Upper lobe of right lung (tissue), 1 donor: ENCODE measurements around the gene GPATCH2L. TPM values are rescaled to one million over a fixed set of nuclear protein-coding genes. Genes with fewer than 3 reads are reported as not detected.

Experiments
- ATAC-seq: fragments of 200-7000 bp; cut with Tn5 transposase; one replicate; pipeline ENCODE4 v1.9.1; 2020; ENCODE audit warnings: mild to moderate bottlenecking, moderate library complexity
- DNase-seq: peaks from one replicate; pipeline ENCODE4 v3.0.0-alpha.2; 2020
- H3K27ac ChIP-seq: fragments of 200-600 bp; one replicate; pipeline ENCODE4 v1.8.0; 2022
- H3K27me3 ChIP-seq: fragments of 200-600 bp; one replicate; pipeline ENCODE4 v1.8.0; 2022; ENCODE audit warnings: mild to moderate bottlenecking
- H3K36me3 ChIP-seq: fragments of 200-600 bp; one replicate; pipeline ENCODE4 v1.8.0; 2022
- H3K4me1 ChIP-seq: fragments of 200-600 bp; one replicate; pipeline ENCODE4 v1.8.0; 2022
- H3K4me3 ChIP-seq: fragments of 200-600 bp; one replicate; pipeline ENCODE4 v1.8.0; 2022; ENCODE audit warnings: mild to moderate bottlenecking
- H3K9me3 ChIP-seq: fragments of 200-600 bp; one replicate; pipeline ENCODE4 v1.8.0; 2022
- intact Hi-C: fragments of 100-400 bp; cut with DNase I; formaldehyde crosslinking; loops from one replicate; pipeline ENCODE4 v1.11.0; 2022
- total RNA-seq: library from RNA; stranded (reverse); fragmentation: NEBNext Ultra II Directional; extraction: Animal tissue kit (Norgen Biotek cat#: 25700); gene quantifications from one replicate; pipeline ENCODE4 v1.2.1, GENCODE V29; 2021
- TF ChIP-seq, protein P1 (sequence below): fragments of 200-600 bp; IDR thresholded peaks from one replicate; pipeline ENCODE4 v1.8.0; 2022; ENCODE audit warnings: antibody characterized with exemption
- donor health status: DM: no; HTN: yes; CAD: no; lungs with severe emphysema.

Gene GPATCH2L
- total RNA-seq, 1 donor from 2014 or later = 46.5 TPM

DNA sequence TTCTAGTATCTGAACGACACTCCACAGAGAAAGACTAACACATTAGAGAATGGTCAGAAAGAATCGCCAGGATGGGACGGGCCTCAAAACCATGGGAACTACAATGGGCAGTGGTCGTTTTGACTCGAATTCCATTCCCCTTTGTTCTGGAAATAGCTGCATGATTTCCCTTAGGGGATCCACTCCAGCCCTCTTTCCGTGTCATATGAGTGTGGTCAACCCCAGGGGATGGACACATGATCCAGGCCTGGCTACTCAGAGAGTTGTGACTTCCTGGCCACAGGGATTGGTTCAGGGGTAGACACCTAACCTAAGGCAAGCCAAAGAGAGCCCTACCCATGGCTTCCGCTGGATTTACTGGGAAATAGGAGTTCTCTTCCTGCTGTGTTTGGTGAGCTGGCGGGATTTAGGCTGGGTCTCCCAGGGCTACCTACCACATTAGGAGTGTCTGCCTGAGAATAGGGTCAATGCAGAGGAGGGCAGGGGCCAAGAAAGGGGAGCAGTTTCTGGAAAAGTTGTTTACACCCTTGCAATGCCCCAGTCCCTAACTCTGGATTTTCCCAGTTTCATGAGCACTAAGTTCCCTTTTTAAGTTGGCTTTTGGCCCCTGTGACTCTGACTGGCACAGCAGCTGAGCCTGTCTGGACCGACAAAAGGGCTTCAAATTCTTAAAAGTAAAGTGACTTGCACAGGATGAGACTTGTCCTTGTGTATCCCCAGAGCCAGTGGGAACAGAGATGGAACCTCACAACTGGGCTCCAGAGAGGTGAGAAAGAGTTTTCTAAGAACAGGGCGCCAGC lies 28.1 kb upstream of the GPATCH2L start:
- Histone ChIP-seq H3K36me3 (no peaks in the 10 kb centered on the region), H3K9me3 (no peaks in the 10 kb centered on the region), H3K27me3 (peaks cover 5% of the 10 kb centered on the region), H3K27ac (no peak overlapping the region), H3K4me3 (no peak overlapping the region), H3K4me1 (no peaks in the 10 kb centered on the region)
- ATAC-seq = no peak
- intact Hi-C loops = no loop called here
- TF ChIP-seq, protein P1, sequence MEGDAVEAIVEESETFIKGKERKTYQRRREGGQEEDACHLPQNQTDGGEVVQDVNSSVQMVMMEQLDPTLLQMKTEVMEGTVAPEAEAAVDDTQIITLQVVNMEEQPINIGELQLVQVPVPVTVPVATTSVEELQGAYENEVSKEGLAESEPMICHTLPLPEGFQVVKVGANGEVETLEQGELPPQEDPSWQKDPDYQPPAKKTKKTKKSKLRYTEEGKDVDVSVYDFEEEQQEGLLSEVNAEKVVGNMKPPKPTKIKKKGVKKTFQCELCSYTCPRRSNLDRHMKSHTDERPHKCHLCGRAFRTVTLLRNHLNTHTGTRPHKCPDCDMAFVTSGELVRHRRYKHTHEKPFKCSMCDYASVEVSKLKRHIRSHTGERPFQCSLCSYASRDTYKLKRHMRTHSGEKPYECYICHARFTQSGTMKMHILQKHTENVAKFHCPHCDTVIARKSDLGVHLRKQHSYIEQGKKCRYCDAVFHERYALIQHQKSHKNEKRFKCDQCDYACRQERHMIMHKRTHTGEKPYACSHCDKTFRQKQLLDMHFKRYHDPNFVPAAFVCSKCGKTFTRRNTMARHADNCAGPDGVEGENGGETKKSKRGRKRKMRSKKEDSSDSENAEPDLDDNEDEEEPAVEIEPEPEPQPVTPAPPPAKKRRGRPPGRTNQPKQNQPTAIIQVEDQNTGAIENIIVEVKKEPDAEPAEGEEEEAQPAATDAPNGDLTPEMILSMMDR = no peak
- DNase-seq = peak; percentile 4

DNA sequence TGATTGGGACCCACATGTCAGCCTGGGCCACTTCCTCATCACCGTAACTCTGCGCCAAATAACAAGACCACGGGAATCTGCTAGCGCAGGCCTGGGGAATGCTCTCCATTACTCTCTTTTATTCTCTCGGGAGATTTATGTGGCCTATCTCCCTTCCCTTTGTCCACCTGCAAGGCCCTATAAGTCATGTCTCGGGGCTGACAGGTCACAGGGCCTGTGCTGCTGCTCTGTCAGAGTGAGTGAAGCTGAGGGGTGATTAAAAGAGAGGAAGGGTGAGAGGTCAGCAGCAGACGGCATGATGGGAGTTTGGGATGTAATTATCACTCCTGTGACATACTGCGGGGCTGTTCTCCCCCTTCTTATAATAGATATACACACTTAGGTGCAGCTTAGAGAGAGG lies 26.2 kb upstream of the GPATCH2L start:
- peaks cover 16% of the 10 kb centered on the region for H3K27me3 ChIP-seq
- ATAC-seq = no peak
- intact Hi-C loops = no loop called here
- peak; percentile 36 for DNase-seq
- no peaks in the 10 kb centered on the region for H3K4me1 ChIP-seq
- no peak overlapping the region for H3K27ac ChIP-seq
- TF ChIP-seq, protein P1 = no peak
- no peaks in the 10 kb centered on the region for H3K9me3 ChIP-seq
- H3K36me3 ChIP-seq = no peaks in the 10 kb centered on the region
- H3K4me3 ChIP-seq = no peak overlapping the region

DNA sequence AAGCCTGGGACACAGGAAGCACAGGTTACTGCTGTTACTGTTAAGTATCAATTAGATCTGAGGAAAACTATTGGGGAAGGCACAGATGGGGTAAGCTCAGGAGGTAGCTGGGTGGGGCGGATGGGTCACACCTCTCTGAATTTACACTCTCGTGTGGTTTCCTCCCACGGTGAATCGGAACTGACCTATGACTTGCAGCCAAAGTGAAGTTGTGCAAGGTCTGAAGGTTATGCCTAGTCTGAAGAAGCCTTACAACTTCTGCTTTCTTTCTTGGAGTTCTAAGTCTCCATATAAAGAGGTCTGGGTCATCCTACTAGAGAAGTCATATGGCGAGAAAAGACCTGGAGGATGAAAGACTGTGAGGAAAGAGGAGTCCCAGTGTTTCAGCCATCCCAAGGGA lies 25.6 kb upstream of the GPATCH2L start:
- Histone ChIP-seq H3K27me3 (peaks cover 20% of the 10 kb centered on the region), H3K27ac (no peak overlapping the region), H3K4me1 (no peaks in the 10 kb centered on the region), H3K9me3 (no peaks in the 10 kb centered on the region), H3K36me3 (no peaks in the 10 kb centered on the region), H3K4me3 (no peak overlapping the region)
- TF ChIP-seq, protein P1 = no peak
- intact Hi-C loops = no loop called here
- DNase-seq = no peak
- ATAC-seq = peak; percentile 38

DNA sequence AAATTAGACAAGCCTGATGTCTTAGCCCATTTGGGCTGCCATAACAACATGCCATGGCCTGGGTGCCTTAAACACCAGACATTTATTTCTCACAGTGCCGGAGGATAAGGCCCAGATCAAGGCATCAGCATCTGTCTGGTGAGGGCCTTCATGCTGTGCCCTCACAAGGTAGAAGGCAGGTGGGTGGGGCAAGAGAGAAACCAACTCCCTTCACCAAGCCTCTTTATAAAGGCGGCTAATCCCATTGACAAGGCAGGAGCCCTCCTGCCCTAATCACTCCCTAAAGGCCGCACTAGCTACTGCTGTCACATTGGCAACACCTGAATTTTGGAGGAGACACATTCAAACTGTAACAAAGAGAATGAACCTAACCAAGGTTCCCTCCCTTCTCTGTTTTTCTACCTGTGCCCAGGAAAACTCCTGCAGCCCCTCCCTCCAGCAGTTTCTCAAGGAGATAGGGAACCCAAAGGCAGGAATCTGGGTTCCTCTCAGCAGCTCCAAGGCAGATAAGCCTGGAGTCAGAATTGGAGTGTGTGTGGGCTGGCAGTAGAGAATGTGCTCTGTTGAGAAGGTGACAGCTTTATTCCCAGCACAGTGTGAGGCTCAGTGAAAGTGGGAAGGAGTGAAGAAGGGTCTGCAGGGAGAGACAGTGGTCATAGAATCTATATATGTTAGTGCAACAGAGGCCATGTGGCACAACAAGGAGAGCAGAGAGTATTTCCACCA lies 21.7 kb upstream of the GPATCH2L start:
- Histone ChIP-seq H3K4me1 (no peaks in the 10 kb centered on the region), H3K9me3 (no peaks in the 10 kb centered on the region), H3K27ac (no peak overlapping the region), H3K27me3 (peaks cover 52% of the 10 kb centered on the region), H3K4me3 (no peak overlapping the region), H3K36me3 (no peaks in the 10 kb centered on the region)
- no peak for DNase-seq
- no peak for ATAC-seq
- TF ChIP-seq, protein P1 = no peak
- intact Hi-C loops = no loop called here

DNA sequence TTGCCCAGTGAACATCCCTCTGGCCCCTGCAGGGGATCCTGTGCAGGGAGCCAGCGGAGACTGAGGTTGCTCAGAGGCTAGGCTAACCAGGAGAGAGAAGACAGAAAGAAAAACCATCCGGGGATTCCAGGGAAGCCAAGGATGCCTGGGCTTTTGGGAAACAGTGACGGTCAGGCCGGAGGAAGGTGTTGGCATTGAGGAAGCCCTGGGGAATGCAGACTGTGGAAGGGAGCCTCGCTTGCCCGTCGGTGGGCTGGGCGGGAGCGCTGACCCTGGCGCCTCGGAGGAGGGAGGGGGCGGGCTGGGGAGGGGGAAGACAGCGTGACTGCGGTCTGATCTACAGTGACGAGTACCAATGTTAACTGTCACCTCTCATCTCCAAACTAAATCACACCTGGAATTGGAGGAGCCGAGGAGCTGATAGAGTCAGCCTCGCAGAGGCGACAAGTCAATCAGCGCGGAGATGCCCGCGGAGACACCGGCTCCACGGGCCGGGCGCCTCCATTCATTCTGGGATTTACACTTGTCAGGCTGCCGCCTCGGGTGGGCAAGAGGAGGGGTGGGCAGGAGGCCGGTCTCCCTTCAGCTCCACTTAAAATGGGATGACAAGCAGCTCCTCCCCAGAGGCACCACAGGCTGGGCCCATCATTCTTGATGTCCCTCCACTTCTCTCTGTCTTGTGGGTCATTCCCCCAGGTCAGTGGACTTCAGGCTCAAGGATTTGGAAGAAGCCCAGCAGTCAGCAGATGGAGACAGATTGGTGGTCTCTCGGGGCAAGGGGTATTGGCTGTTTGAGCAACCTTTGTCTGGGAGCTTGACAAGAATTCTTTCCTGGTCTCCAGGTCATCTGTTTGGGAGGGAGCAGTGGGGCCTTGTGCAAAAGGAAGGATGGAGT lies 20.4 kb upstream of the GPATCH2L start:
- Histone ChIP-seq H3K9me3 (no peaks in the 10 kb centered on the region), H3K36me3 (no peaks in the 10 kb centered on the region), H3K27me3 (peaks cover 58% of the 10 kb centered on the region), H3K27ac (no peak overlapping the region), H3K4me3 (no peak overlapping the region), H3K4me1 (no peaks in the 10 kb centered on the region)
- DNase-seq = no peak
- no peak for ATAC-seq
- TF ChIP-seq, protein P1 = no peak
- intact Hi-C loops = no loop called here
